Prostate gland (tissue), 2 donors: ENCODE data around the gene ATXN2.
"Not testable (repeated sequence)": the region's sequence is repeated elsewhere in the genome, so short reads cannot be mapped to it uniquely, and the experiment has no call there.

Experiments
- CTCF ChIP-seq, 4 experiments: fragments of 200-600 bp in 2 of 4; fragments of 450-650 bp in 2 of 4; sonication (generic) in 2 of 4; IDR thresholded peaks; 1 replicate in 3 of 4; 2 replicates in 1 of 4; pipeline ENCODE4 v1.5.1; 2016 to 2019; ENCODE audit warnings: antibody characterized with exemption in 4 of 4, mild to moderate bottlenecking in 2 of 4, moderate library complexity in 2 of 4
- POLR2A ChIP-seq: fragments of 450-650 bp; IDR thresholded peaks from one replicate; pipeline ENCODE4 v1.6.1; 2016; ENCODE audit warnings: antibody characterized with exemption, mild to moderate bottlenecking
- POLR2AphosphoS5 ChIP-seq: sonication (generic); formaldehyde crosslinking; IDR thresholded peaks from one replicate; pipeline ENCODE4 v1.6.1; 2017; ENCODE audit warnings: antibody characterized with exemption

- TF ChIP-seq CTCF (IDR thresholded peaks at IDR 0.05); POLR2AphosphoS5; POLR2A: not testable (repeated sequence)
Observed at GRCh38 chr12:111600986-111601385, 1.9 kb upstream of the ATXN2 start.
